A673 (cell line): ENCODE measurements around the gene P2RX3. TPM values are rescaled to one million over a fixed set of nuclear protein-coding genes. Genes with fewer than 3 reads are reported as not detected.

Source experiments
- BruUV-seq: library from RNA; stranded (reverse); fragments of 400-500 nt; replicated peaks from 2 replicates; lab custom pipeline; 2021; lab: Mats Ljungman, UMichigan
- CTCF ChIA-PET: fragments of 300-600 bp; sonication (Branson Sonifier 250); formaldehyde crosslinking; loops from one replicate; lab custom pipeline; 2022; ENCODE audit warnings: antibody characterized with exemption; lab: Charles Lee
- POLR2A ChIA-PET: fragments of 300-600 bp; sonication (Branson Sonifier 250); formaldehyde crosslinking; loops from one replicate; lab custom pipeline; 2022; ENCODE audit warnings: antibody characterized with exemption; ENCODE audit not compliant: low non-redundant PET; lab: Charles Lee
- DNase-seq: peaks from one replicate; pipeline ENCODE4 v3.0.0-alpha.2; 2015; ENCODE audit warnings: low spot score
- H3K27ac ChIP-seq: fragments of 200-600 bp; sonication (generic); 2 replicates; pipeline ENCODE4 v1.5.1; 2016; ENCODE audit warnings: mixed run types, low read depth, mild to moderate bottlenecking, mixed read lengths, antibody characterized with exemption, low read length; ENCODE audit not compliant: poor library complexity, severe bottlenecking
- H3K27me3 ChIP-seq: fragments of 200-600 bp; sonication (generic); replicated peaks from 2 replicates; pipeline ENCODE4 v1.6.1; 2017; ENCODE audit warnings: mixed run types, low read depth, mild to moderate bottlenecking, mixed read lengths, antibody characterized with exemption, low read length; ENCODE audit not compliant: insufficient read depth, poor library complexity
- H3K36me3 ChIP-seq: fragments of 200-600 bp; sonication (generic); 2 replicates; pipeline ENCODE4 v1.6.1; 2016; ENCODE audit warnings: mixed run types, mild to moderate bottlenecking, mixed read lengths, antibody characterized with exemption, low read length; ENCODE audit not compliant: insufficient read depth, poor library complexity, severe bottlenecking
- H3K4me1 ChIP-seq: fragments of 200-600 bp; sonication (generic); 2 replicates; pipeline ENCODE4 v1.6.1; 2017; ENCODE audit warnings: mixed run types, mild to moderate bottlenecking, mixed read lengths, antibody characterized with exemption, low read length; ENCODE audit not compliant: insufficient read depth, poor library complexity, severe bottlenecking
- H3K4me3 ChIP-seq: fragments of 200-600 bp; sonication (generic); 2 replicates; pipeline ENCODE4 v1.5.1; 2016; ENCODE audit warnings: low read depth, mixed run types, mild to moderate bottlenecking, mixed read lengths, low read length; ENCODE audit not compliant: poor library complexity, severe bottlenecking
- H3K9me3 ChIP-seq: fragments of 200-600 bp; sonication (generic); 2 replicates; pipeline ENCODE4 v1.6.1; 2016; ENCODE audit warnings: mixed run types, low read depth, mild to moderate bottlenecking, mixed read lengths, antibody characterized with exemption, low read length; ENCODE audit not compliant: poor library complexity, severe bottlenecking
- EZH2 ChIP-seq: fragments of 200-600 bp; sonication (generic); IDR thresholded peaks from 2 replicates; pipeline ENCODE4 v1.6.1; 2017; ENCODE audit warnings: borderline replicate concordance, low read depth, mild to moderate bottlenecking, mixed read lengths, antibody characterized with exemption, low read length; ENCODE audit not compliant: poor library complexity, severe bottlenecking
- intact Hi-C: fragments of 100-400 bp; cut with micrococcal nuclease; formaldehyde crosslinking; loops from one replicate; pipeline ENCODE4 v1.10.0; 2022; ENCODE audit not compliant: unreplicated experiment
- total RNA-seq: library from RNA; stranded (reverse); gene quantifications from 2 replicates; pipeline ENCODE4 v1.2.3, GENCODE V29; 2021
- TF ChIP-seq, protein P1 (sequence below): fragments of 300-800, 200-600 bp; sonication (generic); conservative IDR thresholded peaks from 2 replicates; pipeline ENCODE4 v1.5.1; 2017; ENCODE audit warnings: low read depth, mild to moderate bottlenecking, antibody characterized with exemption, low read length, moderate library complexity, mixed read lengths

The P2RX3 gene
- total RNA-seq, 1 experiment from 2014 or later = not detected

DNA sequence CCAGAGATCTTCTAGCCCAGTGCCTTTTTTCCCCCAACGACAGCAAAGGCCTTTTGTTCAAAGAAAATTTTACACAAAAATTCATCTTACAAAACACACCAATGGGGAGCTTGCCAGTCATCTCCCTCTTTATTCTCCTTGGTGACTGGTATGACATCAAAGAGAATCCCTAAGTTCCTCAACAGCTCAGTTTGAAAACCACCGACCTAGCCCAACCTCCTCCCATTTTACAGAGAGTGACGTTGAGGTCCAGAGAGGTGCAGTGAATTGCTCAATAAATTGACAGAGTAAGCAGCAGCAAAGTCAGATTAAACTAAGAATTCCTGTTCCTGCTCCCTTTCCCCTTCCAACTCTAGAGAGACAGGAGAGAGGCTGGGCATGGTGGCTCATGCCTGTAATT, 81.0 kb downstream of the P2RX3 start:
- CTCF ChIA-PET = no interaction called here
- TF ChIP-seq, protein P1, sequence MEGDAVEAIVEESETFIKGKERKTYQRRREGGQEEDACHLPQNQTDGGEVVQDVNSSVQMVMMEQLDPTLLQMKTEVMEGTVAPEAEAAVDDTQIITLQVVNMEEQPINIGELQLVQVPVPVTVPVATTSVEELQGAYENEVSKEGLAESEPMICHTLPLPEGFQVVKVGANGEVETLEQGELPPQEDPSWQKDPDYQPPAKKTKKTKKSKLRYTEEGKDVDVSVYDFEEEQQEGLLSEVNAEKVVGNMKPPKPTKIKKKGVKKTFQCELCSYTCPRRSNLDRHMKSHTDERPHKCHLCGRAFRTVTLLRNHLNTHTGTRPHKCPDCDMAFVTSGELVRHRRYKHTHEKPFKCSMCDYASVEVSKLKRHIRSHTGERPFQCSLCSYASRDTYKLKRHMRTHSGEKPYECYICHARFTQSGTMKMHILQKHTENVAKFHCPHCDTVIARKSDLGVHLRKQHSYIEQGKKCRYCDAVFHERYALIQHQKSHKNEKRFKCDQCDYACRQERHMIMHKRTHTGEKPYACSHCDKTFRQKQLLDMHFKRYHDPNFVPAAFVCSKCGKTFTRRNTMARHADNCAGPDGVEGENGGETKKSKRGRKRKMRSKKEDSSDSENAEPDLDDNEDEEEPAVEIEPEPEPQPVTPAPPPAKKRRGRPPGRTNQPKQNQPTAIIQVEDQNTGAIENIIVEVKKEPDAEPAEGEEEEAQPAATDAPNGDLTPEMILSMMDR = no peak
- no peak for TF ChIP-seq EZH2
- no peak for DNase-seq
- Histone ChIP-seq H3K27ac (no peak overlapping the region), H3K9me3 (no peaks in the 10 kb centered on the region), H3K36me3 (peaks cover 26% of the 10 kb centered on the region), H3K4me3 (no peak overlapping the region), H3K4me1 (peaks cover 5% of the 10 kb centered on the region), H3K27me3 (no peaks in the 10 kb centered on the region)
- no TSS peak for BruUV-seq
- intact Hi-C loops = no loop called here
- POLR2A ChIA-PET = no interaction called here

DNA sequence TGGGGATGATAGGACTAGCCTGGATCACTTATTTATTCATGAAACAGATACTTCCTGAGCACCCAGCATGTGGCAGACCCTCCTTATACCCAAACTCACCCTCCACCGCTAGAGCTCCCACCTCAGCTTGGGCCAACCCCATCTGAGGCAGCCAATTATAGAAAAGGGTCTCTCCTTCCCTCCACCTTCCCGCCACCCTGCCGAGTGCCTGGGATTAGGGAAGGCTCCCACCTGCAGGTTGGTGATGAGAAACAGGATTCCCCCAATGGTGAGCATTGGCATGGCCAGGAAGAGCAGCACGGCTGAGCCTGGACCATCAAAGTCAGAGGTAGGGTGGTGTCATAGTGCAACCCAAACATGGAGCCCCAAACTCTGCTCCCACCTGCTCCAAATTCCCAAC, 82.9 kb downstream of the P2RX3 start:
- Histone ChIP-seq H3K4me1 (peaks cover 24% of the 10 kb centered on the region), H3K36me3 (peaks cover 17% of the 10 kb centered on the region), H3K9me3 (no peaks in the 10 kb centered on the region), H3K4me3 (no peak overlapping the region), H3K27ac (no peak overlapping the region), H3K27me3 (no peaks in the 10 kb centered on the region)
- ChIA-PET POLR2A (no interaction called here), CTCF (no interaction called here)
- TF ChIP-seq EZH2 = no peak
- TF ChIP-seq, protein P1 = no peak
- intact Hi-C loops = no loop called here
- no TSS peak for BruUV-seq
- DNase-seq = no peak

- peaks cover 28% of the 10 kb centered on the region for H3K4me1 ChIP-seq
- no TSS peak for BruUV-seq
- peaks cover 15% of the 10 kb centered on the region for H3K36me3 ChIP-seq
- TF ChIP-seq EZH2 = no peak
- TF ChIP-seq, protein P1 = no peak
- H3K27ac ChIP-seq = no peak overlapping the region
- CTCF ChIA-PET = no interaction called here
- no peaks in the 10 kb centered on the region for H3K9me3 ChIP-seq
- H3K4me3 ChIP-seq = no peak overlapping the region
- DNase-seq = no peak
- intact Hi-C loops = no loop called here
- POLR2A ChIA-PET = no interaction called here
- no peaks in the 10 kb centered on the region for H3K27me3 ChIP-seq
These were observed 83.7 kb downstream of the P2RX3 start for GRCh38 chr11:57421805-57422204.

Other genes with a start within 250 kb of the P2RX3 start
- gene LRRC55, start 156.4 kb upstream of the P2RX3 start, total RNA-seq = 2.5 and 3.0 TPM in 2 replicates
- gene APLNR, start 101.1 kb upstream of the P2RX3 start, total RNA-seq = 0.66 and 0.67 TPM in 2 replicates
- gene TNKS1BP1, start 13.4 kb upstream of the P2RX3 start, total RNA-seq = 80.4 and 88.8 TPM in 2 replicates
- gene SSRP1, start 2.5 kb upstream of the P2RX3 start, total RNA-seq = 393 and 399 TPM in 2 replicates
- not detected in 2 replicates for gene PRG3, start 42.8 kb downstream of the P2RX3 start, total RNA-seq
- gene PRG2, start 52.3 kb downstream of the P2RX3 start, total RNA-seq = not detected in 2 replicates
- gene SLC43A3, start 88.8 kb downstream of the P2RX3 start, total RNA-seq = 89.1 and 142 TPM in 2 replicates
- 5.2 and 7.0 TPM in 2 replicates for gene RTN4RL2, start 122.2 kb downstream of the P2RX3 start, total RNA-seq
- 18.4 and 20.5 TPM in 2 replicates for gene SLC43A1, start 177.3 kb downstream of the P2RX3 start, total RNA-seq
- 165 and 176 TPM in 2 replicates for gene TIMM10, start 192.4 kb downstream of the P2RX3 start, total RNA-seq
- not detected in 2 replicates for gene SMTNL1, start 199.2 kb downstream of the P2RX3 start, total RNA-seq
- gene UBE2L6, start 229.3 kb downstream of the P2RX3 start, total RNA-seq = 30.4 and 38.8 TPM in 2 replicates